Kidney (tissue), 14 donors: Measurements from ENCODE around the gene PLEKHM3. TPM values are rescaled to one million over a fixed set of nuclear protein-coding genes. Genes with fewer than 3 reads are reported as not detected.
A peak's percentile ranks its signal among the peaks of the same experiment; 100 is the strongest.

Experiments used
- DNase-seq, 5 donors: peaks; one replicate each; pipeline ENCODE4 v3.0.0-alpha.2; 2013 to 2020
- FAIRE-seq: peaks from 2 replicates; lab custom pipeline; 2012; peaks lifted over from hg19 to GRCh38; lab: Jason Lieb, UNC
- H3K27ac ChIP-seq, 2 donors: one replicate each; pipeline ENCODE4 v1.7.0; 2013; ENCODE audit warnings: low read depth in 2 of 2, low read length in 2 of 2, inconsistent platforms in 1 of 2
- H3K27me3 ChIP-seq: one replicate; pipeline ENCODE4 v1.7.1; 2013; ENCODE audit warnings: low read length, inconsistent platforms; ENCODE audit not compliant: control insufficient read depth, insufficient read depth
- H3K36me3 ChIP-seq, 3 donors: one replicate each; pipeline versions ENCODE4 v1.7.0 to v1.7.1; 2013; ENCODE audit warnings: low read length in 3 of 3, control low read depth in 1 of 3, inconsistent platforms in 1 of 3; ENCODE audit not compliant: insufficient read depth in 3 of 3, control insufficient read depth in 2 of 3
- H3K4me1 ChIP-seq, 3 donors: one replicate each; pipeline versions ENCODE4 v1.7.0 to v1.7.1; 2013; ENCODE audit warnings: low read length in 3 of 3, inconsistent platforms in 1 of 3, low read depth in 1 of 3; ENCODE audit not compliant: control insufficient read depth in 2 of 3, insufficient read depth in 2 of 3
- H3K4me3 ChIP-seq, 3 donors: one replicate each; pipeline versions ENCODE4 v1.7.0 to v1.8.1; 2013; ENCODE audit warnings: low read length in 3 of 3, control low read depth in 1 of 3, inconsistent platforms in 1 of 3
- H3K9ac ChIP-seq, 3 donors: one replicate each; pipeline versions ENCODE4 v1.7.0 to v1.7.1; 2013; ENCODE audit warnings: low read length in 3 of 3, control low read depth in 1 of 3, inconsistent platforms in 1 of 3
- H3K9me3 ChIP-seq, 3 donors: one replicate each; pipeline versions ENCODE4 v1.7.0 to v1.7.1; 2013; ENCODE audit warnings: low read length in 3 of 3, control low read depth in 1 of 3, inconsistent platforms in 1 of 3; ENCODE audit not compliant: control insufficient read depth in 2 of 3, insufficient read depth in 1 of 3
- intact Hi-C: fragments of 100-400 bp; cut with DNase I; formaldehyde crosslinking; loops from one replicate; pipeline ENCODE4 v1.11.1; 2022
- polyA plus RNA-seq: library from polyadenylated mRNA; stranded (reverse); fragments of 350-450 nt; fragmentation: Illumina TruSeq; extraction: RNeasy Lipid Tissue Mini Kit (QIAGEN cat#74804); gene quantifications from one replicate; pipeline ENCODE4 v1.2.3, GENCODE V29; 2014; ENCODE audit warnings: low read depth, low replicate concordance; ENCODE audit not compliant: insufficient read depth
- total RNA-seq: library from RNA; stranded (reverse); fragmentation: NEBNext Ultra II Directional; extraction: Animal tissue kit (Norgen Biotek cat#: 25700); gene quantifications from one replicate; pipeline ENCODE4 v1.2.1, GENCODE V29; 2021
- TF ChIP-seq, protein P1 (sequence below): IDR thresholded peaks from 3 replicates; pipeline ENCODE4 v1.5.1; 2012; ENCODE audit warnings: mild to moderate bottlenecking, moderate library complexity, borderline replicate concordance; ENCODE audit not compliant: insufficient read depth; ENCODE audit errors: extremely low read depth
- donor health status: control.
- donor health status: control.
- donor health status: control.
- donor health status: control.
- donor health status: control.
- donor health status: DM: yes; HTN: yes; CAD: no.
- donor health status: Normal renal cell carcinoma (clear cell type).

PLEKHM3 gene
- total and polyA plus RNA-seq, 2 donors from 2014 or later = 4.2 to 13.5 TPM

GRCh38 chr2:207921606-207922005, 103.7 kb downstream of the PLEKHM3 start:
- TF ChIP-seq, protein P1, sequence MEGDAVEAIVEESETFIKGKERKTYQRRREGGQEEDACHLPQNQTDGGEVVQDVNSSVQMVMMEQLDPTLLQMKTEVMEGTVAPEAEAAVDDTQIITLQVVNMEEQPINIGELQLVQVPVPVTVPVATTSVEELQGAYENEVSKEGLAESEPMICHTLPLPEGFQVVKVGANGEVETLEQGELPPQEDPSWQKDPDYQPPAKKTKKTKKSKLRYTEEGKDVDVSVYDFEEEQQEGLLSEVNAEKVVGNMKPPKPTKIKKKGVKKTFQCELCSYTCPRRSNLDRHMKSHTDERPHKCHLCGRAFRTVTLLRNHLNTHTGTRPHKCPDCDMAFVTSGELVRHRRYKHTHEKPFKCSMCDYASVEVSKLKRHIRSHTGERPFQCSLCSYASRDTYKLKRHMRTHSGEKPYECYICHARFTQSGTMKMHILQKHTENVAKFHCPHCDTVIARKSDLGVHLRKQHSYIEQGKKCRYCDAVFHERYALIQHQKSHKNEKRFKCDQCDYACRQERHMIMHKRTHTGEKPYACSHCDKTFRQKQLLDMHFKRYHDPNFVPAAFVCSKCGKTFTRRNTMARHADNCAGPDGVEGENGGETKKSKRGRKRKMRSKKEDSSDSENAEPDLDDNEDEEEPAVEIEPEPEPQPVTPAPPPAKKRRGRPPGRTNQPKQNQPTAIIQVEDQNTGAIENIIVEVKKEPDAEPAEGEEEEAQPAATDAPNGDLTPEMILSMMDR = no peak
- DNase-seq = no peak
- no peak for FAIRE-seq
- H3K9ac ChIP-seq = no peak overlapping the region
- no peak overlapping the region for H3K4me3 ChIP-seq
- no peaks in the 10 kb centered on the region for H3K9me3 ChIP-seq
- H3K36me3 ChIP-seq = no peaks in the 10 kb centered on the region
- peaks cover 2 to 11% (median 5%) of the 10 kb centered on the region in 3 donors for H3K4me1 ChIP-seq
- H3K27ac ChIP-seq = no peak overlapping the region
- H3K27me3 ChIP-seq = no peaks in the 10 kb centered on the region
- intact Hi-C loops = no loop called here

GRCh38 chr2:207920721-207921120, 104.6 kb downstream of the PLEKHM3 start:
- Histone ChIP-seq H3K9me3 (no peaks in the 10 kb centered on the region), H3K9ac (no peak overlapping the region), H3K36me3 (no peaks in the 10 kb centered on the region), H3K4me3 (no peak overlapping the region), H3K27ac (no peak overlapping the region), H3K4me1 (peaks cover 2 to 11% (median 5%) of the 10 kb centered on the region in 3 donors), H3K27me3 (no peaks in the 10 kb centered on the region)
- FAIRE-seq (no peak), DNase-seq (peak in 3 of 5 donors; percentile 19 to 41 (median 40))
- TF ChIP-seq, protein P1 = no peak
- intact Hi-C loops = no loop called here

GRCh38 chr2:207920321-207920720, 105.0 kb downstream of the PLEKHM3 start:
- DNase-seq (peak in 1 of 5 donors; percentile 55), FAIRE-seq (no peak)
- Histone ChIP-seq H3K4me3 (no peak overlapping the region), H3K36me3 (no peaks in the 10 kb centered on the region), H3K27ac (peak overlapping the region; percentile 37 to 41), H3K4me1 (peaks cover 2 to 11% (median 5%) of the 10 kb centered on the region in 3 donors), H3K27me3 (no peaks in the 10 kb centered on the region), H3K9me3 (no peaks in the 10 kb centered on the region), H3K9ac (no peak overlapping the region)
- intact Hi-C loops = no loop called here
- TF ChIP-seq, protein P1 = no peak
